ENCODE measurements around the gene VWA7.

The VWA7 gene

DNA sequence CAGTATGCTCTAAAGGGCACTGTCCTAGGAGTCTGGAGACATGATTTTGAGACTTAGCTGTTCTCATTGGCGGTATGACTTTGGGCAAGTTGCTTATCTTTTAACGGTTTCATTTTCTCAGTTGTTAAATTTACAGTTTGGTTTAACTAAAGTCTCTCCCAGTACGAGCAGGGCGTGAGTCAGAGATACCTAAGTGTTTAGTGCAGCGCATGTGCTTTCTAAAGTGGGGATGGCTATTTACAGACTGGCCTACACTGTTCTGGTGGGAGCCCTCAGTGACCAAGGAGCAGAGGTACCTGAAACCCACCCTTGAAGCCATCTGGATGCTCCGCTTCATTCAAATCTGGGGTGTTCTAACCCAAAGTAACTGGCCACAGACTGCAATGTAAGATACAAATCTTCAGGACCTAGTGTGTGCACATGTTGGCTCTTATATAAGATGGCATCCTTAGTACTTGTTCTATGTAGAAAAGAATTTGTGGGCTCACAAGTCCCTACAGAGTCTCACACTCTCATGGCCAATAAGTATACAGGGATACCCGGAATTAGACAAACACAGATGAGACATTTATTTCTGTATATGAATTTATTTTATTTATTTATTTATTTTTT lies 26.6 kb downstream of the VWA7 start:
- DNase-seq, result no peak

DNA sequence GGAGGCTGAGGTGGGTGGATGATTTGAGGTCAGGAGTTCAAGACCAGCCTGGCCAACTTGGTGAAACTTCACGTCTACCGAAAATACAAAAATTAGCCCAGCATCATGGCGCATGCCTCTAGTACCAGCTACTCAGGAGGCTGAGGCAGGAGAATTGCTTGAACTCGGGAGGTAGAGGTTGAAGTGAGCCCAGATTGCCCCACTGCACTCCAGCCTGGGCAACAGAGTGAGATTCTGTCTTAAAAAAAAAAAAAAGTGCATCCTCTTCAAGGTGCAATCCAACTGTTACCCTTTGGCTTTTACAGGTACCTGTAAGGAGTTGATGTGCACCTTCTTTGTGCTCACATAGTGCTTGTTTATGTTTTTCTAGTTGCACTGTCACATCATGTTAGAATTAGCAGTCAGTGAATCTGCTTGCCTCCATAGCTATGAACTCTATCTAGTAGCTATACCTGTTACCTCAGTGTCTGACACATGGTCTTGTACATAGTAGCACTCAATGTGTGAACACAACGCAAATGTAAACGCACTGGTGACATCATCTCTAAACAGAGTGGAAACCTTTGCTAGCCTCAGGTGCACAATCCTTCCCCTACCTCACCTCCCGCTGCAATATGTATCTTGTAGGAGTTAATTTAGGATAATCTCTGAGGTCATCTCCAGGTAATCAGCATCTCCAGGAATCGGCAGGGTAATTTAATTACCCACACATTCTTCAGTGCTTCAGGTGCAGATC lies 27.7 kb downstream of the VWA7 start:
- DNase-seq, result no peak

DNA sequence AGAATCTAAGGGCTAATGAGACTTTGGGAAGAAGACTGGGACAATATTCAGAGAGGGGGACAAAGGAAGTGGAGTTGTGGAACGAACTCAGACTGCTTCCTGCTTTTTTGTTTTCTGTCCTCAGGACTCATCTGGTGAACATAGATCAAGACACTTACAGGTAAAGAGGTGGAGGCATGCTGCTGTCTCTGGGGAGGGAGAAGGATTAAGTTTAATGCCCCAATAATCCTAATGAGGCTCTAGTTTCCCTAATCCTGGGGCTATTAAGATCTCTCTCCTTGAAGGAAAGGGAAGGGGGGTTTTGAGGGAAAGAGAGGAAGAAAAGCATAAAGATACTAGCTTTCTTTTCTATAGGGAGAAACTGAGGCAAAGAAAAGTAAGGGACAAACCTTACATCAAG lies 32.7 kb downstream of the VWA7 start:
- DNase-seq, result no peak

DNA sequence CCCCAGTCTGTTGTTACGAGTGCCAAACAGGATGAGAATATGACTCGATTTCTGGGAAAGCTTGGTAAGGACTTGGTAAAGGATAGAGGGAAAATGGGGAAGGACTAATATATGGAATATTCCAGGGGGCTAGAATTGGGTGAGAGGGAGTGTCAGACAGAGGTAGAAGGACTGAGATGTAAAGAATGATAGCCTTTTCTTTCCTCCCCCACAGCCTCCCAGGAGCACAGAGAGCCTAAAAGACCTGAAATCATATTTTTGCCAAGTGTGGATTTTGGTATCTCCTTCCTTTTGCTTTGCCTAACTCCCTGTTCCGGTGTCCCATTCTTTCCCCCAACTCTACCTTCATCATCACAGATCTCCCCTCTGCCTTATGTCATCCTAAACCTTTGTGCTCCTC lies 34.2 kb downstream of the VWA7 start:
- DNase-seq, result no peak

DNA sequence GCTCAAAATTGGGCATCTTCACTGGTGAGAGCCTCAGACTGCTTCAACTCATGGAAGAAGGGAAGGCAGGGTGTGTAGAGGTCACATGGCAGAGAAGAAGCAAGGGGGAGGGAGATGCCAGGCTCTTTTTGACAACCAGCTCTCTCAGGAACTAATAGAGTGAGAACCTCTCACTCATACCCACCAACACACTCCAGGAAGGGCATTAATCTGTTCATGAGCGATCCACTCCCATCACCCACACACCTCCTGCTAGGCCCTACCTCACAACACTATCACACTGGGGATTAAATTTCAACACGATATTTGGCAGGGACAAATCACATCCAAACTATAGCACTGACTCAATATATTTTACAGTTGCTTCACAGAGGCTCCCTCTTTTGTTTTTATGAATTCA lies 35.3 kb downstream of the VWA7 start:
- DNase-seq, result no peak

DNA sequence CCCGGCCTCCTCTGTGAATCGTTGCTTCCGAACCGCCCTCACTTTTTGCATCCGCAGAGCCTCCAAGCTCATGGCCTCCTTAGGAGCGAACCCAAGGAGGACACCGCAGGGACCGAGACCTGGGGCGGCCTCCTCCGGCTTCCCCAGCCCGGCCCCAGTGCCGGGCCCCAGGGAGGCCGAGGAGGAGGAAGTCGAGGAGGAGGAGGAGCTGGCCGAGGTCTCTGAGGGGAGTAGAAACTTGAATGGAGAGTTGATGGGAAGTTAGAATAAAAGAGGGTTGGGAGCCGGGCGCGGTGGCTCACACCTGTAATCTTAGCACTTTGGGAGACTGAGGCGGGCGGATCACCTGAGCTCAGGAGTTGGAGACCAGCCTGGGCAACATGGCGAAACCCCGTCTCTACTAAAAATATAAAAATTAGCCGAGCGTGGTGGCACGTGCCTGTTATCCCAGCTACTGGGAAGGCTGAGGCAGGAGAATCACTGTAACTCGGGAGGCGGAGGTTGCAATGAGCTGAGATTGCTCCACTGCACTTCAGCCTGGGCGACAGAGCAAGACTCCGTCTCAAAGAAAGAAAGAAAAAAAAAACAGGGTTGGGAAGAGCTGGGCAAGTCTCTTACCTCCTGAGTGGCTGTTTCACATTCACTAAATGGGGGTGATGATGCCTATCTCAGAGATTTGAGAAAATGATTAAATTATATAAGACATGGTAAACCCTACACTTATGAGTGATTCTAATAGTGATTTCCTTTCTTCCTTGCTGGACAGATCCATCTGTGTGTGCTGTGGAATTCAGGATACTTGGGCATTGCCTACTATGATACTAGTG lies 36.5 kb downstream of the VWA7 start:
- DNase-seq, result no peak

DNA sequence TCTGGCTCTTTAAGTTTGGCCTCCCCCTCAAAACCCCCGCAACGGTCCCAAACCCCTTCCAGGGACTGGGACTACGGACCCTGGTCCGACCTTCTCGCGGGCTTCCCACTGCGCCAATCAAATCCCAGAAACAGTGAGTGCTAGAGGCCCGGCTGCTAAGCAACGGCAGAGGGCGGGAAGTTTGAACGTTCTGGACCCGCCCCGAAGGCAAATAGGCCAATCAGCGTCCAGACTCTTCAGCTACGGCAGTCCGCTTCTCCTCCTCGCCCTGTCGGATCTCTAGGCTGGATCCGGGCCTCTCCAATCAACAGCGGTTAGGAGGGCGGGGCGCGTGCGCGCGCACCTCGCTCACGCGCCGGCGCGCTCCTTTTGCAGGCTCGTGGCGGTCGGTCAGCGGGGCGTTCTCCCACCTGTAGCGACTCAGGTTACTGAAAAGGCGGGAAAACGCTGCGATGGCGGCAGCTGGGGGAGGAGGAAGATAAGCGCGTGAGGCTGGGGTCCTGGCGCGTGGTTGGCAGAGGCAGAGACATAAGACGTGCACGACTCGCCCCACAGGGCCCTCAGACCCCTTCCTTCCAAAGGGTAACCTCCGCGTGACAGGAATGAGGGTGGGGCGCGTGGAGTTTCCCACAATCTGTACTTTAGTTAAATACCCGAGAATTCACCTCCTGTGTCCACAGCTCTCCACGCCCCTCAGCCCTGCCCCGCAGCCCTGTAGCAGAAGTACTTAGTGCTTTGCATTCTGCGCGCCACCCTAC lies 37.3 kb downstream of the VWA7 start, which contains the start of gene MSH5:
Gene MSH5, plus strand, starts transcription at position 367 of the 758 bp plus-strand sequence. CDS start 462 bp downstream, outside the sequence.
- DNase-seq, result peak; percentile 97

DNA sequence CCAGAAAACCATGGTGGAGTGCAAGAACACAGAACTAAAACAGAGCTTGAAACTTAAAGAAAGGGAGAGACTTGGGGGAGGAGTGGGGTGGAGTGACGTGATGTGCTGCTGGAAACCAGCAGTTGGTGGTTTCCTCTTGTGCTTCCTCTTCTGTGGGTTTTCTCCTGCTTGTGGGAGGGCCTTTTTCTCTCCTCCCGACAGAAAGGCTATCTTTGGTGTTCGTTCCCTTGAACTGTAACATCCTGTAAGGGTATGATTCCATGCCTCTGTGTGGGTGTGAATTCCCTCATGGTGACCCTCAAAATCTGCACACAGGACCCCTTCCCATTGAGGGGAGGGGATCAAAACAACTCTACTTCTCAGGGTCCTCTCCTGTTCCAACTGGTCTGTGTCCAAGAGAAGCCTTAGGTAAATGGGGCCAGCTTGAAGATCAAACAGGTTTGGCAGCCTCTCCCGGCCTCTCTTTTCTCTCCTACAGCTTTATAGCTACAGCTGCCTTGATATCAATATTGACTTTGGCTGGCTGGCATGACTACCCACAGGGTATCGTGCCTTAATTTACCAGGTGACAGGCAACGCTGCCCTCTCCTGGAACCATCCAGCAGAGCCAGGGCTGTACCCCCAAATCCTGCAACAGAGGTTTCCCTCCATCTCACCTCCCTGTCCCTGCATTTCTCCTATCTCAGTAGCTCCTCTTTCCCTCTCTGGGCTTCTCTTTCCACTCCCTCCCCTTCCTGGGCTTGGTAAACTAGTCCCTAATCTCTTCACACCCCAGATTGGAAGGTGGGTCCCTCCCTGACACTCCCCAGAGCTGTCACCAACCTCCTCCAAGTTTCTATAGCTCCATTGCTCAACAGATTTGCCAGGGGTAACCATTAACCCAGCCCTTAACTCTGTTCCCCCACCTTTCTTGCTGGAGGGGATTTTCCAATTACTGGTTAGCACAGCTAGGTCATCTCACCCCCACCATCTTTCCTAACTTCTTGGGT lies 38.8 kb downstream of the VWA7 start:
- DNase-seq, result peak; percentile 61 to 63

DNA sequence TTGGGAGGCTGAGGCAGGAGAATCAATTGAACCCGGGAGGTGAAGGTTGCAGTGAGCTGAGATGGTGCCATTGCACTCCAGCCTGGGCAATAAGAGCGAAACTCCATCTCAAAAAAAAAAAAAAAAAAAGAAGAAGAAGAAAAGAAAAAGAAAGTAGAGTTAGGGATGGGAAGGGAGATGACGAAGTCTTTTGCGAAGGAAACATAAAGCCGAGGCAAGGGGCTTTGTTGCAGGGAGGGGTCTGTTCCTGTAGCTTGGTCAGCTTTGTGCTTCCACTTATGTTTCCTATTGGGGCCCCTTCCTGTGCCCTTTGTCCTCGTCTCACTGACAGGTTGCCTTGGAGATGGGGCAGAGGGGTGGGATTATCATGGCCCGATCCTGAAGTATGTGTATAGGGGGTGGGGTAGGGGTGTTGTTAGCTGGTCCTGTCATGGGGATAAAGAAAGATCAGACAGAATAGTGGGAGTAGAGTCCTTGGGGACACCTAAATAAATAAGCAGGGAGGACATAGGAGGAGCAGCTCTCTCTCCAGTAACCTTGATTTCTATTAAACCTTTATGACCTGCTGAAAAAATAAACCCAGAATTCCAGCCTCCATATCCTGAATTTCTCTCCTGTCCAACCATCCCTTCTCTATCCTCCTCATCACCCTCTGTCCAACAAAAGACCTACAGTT lies 39.7 kb downstream of the VWA7 start:
- DNase-seq, result no peak

DNA sequence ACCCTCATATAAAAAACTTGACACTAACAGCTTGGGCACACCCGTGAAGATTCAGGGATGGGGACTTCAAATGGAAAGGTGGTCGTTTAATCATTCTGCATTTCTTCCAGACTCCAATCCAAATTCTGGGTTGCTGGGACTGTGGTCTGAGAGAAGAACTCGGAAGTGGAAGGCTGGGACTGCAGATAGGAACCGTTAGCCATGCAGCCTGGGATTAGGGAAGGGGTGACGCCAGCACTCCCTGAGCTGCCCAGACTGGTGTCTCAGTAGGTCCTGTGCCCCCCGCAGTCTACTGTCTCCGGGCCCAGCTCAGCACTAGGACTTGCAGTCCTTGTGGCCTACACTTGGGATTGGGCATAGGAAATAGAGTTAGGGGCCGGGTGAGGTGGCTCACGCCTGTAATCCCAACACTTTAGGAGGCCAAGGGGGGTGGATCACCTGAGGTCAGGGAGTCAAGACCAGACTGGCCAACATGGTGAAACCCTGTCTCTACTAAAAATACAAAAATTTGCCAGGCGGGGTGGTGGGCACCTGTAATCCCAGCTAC lies 40.3 kb downstream of the VWA7 start:
- no peak for DNase-seq

DNA sequence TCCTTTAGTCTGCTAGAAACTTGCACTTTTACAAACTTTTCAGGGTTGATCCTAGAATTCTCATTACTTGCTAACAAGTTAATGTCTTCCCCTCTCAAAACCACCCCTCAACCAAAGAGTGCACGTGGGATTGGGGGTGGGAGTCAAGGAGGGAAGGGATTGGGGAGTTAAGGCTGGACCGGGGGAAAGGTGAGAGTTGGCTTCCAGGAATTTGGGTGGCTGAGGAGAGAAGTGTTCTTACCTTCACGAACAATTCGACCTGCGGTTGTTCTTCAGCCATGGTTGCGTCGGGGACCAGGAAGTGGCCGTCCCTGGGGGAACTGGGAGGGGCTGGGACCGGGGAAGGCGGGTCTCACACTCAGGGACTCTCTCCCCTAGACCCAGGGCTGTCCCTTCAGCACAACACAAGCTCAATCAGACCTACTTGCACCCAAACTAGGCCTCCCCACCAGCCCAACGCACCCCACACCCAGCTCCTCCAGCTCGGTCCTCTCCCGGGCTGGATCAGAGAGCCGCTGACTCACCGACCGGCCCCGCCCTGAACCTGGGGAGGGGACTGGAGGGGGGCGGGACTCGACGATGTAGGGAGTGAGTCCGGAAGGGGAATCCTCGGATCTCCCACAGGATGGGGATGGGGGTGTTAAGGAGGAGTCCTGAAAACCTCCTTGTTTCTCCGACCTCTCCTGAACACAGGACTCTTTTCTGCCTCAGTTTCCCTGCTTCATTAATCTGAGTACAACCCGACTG lies 40.9 kb downstream of the VWA7 start, which contains the start of gene CLIC1:
Gene CLIC1, minus strand, starts transcription at position 510 of the 747 bp plus-strand sequence. Its CDS starts 230 bp downstream, at position 280.
- DNase-seq, result peak; percentile 82 to 87

DNA sequence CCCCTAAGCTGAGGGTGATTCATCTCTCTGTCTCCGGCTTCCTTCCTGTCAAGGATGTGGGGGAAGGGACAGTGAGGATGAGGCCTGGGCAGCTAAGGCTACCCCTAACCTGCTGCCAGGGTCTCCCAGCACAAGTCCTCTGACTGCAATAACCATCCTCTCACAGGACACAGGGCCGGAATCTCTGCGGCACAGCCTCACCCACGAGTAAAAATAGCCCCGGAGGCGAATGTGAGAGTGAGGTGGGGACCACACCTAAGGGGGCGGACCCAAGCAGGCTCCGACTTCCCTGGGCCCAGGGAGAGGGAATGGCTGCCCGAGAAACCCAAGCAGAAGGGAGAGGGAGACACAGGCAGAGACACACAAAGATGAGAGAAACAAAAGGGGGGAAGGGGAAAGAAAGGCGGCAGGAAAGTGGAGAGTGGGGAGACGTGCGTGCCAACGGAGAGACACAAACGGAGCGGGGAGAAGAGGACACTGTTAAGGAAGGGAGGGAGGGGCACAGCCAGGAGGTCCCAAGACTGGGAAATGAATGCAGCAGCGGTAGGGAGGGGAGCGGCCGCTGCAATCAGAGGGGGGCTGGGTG lies 42.2 kb downstream of the VWA7 start:
- peak; percentile 52 to 61 for DNase-seq

DNA sequence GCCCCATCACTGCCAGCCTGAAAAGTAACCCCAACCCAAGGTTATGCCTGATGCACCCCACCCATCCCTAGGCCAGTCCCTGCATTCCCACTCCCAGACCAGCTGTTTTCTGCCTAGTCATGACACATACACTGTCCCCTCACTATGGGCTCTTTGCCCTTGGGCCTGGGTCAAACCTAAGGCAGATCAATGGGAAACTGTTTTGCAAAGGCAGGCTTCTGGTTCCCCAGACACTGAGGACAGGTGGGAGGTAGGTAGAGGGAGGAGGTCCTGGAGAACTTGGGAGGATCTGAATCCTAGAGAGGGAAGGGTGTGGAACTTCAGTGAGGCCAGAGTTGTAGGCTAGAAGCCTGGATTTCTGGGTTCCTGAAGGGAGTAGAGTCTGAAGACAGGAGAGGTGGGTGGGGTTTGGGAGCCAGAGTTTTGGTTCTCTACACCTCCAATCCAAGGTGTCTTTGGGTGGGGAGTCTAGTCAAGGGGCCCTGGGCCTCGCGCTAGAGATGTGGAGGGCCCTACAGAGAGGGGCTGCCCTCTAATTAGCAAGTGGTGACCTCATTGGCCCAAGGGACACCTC lies 42.8 kb downstream of the VWA7 start:
- no peak for DNase-seq

DNA sequence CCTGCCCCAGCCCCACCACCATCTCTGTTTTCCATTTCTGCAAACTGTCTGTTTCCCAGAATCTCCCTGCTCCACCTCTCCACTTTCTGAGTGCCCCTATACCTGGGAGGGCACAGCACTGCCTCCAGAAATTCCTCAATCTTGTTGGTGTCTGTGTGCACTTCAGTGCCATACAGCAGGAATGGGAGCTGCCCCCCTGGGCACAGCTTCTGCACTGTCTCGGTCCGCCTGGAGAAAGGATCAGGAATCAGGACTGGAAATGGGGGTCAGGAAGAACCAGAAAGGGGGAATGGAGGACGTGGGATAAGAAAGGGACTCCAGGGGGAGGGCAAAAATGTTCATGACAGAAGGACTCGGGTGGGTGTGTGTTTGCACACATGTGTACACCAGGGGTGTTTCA lies 43.4 kb downstream of the VWA7 start:
- DNase-seq, result no peak

DNA sequence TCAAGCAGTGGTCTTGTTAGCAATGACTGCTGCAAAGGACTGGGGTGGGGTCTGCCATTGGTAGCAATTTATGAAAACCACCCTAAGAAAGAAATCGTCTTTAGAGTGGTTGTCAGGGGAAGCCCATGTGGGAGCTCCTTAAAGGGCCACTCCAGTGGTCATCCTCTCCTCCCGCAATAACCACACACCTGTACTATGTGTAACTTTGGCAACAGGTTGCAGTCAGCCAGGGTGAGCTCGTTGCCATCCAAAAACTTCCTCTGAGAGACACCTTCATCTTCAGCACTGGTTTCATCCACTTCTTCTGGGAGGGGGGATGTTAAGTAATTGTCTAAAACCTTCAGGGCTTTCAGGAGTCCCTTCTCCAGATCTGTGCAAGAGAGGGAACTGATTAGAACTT lies 45.1 kb downstream of the VWA7 start:
- DNase-seq, result no peak

DNA sequence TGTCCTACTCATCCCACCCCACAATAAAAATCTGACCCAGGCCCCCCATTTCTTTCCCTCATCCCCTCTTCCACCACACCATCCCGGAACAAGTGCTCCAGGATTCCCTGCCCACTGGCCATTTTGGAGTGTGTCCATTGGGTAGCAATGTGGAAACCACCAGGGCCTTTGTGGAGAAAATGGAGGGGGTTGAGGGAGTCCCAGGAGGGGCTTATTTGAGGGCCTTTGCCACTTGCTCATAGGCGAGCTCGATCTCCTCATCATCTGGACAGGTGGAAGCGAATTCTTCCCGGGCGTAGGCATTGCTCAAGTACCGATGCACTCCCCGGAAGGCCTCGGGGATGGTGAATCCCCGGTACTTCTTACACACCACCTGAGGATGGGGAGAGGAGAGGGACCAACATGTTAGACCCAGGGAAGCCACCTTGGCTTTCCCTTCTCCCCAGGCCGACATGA lies 46.5 kb downstream of the VWA7 start:
- no peak for DNase-seq

DNA sequence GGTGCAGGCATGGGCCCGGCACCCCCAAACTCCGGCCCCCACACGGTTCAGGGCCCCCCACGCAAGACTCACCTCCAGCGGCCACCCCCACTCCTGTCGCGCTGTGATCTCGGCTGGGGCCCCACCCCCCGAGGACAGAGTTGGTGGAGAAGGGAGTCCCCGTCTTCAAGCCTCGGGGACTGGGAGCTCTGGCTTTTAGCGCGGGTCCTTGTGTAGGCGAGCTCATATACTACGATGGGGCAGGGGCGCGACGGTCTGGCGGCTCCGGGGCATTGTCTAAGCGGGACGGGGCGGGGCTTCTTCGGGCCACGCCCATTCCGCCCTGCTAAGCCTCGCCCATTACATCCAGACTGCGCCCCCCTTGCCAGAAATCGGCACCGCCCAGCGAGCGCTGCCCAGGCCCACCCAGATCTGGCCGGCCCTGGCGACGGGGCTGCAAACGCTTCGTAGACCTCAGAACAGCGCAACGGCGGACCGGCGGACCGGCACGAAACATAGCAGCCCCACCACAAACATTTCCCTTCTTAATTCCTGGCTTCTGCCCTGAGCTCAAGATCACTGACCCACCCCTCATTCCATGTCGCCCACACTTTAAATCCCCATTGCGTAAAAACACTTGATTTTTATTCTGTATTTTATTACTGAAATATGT lies 47.0 kb downstream of the VWA7 start:
- DNase-seq, result peak; percentile 64 to 76

DNA sequence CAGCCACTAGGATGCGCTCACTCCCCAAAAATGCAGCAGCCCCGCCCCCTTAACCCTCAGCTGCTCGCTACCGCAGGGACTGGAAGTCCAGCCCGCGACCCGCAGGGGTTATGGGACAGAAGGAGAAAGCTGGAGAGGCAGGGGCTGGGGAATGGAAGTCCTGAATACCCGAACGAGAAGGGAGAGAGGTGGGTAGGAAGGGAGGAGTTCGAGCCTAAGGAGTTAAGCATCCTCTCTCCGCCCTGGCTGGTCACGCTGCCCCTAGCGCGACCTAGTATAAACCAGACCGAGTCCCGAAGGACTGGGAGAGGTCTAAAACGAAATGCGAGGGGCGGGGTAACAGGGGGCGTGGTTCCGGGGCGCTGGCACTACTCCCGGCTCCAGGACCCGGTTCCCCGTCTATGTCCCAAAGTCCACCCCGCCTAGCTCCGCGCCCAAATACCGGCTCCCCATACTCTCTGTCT lies 47.6 kb downstream of the VWA7 start:
- DNase-seq, result peak; percentile 82 to 84
